IPS DF 6.9 (cell line): ENCODE measurements around the gene ERICH4.

Experiments used
- DNase-seq: peaks from one replicate; pipeline ENCODE4 v3.0.0-alpha.2; 2013; ENCODE audit warnings: low read depth, low spot score
- H3K27ac ChIP-seq: one replicate; pipeline ENCODE4 v1.5.1; 2013; ENCODE audit warnings: low read length, control low read depth
- H3K27me3 ChIP-seq: 2 replicates; pipeline ENCODE4 v1.6.1; 2013; ENCODE audit warnings: mild to moderate bottlenecking, low read length; ENCODE audit not compliant: control insufficient read depth, insufficient read depth
- H3K36me3 ChIP-seq: 2 replicates; pipeline ENCODE4 v1.6.1; 2013; ENCODE audit warnings: low read length; ENCODE audit not compliant: control insufficient read depth, insufficient read depth
- H3K4me1 ChIP-seq: 2 replicates; pipeline ENCODE4 v1.6.1; 2013; ENCODE audit warnings: low read length; ENCODE audit not compliant: control insufficient read depth, insufficient read depth
- H3K4me3 ChIP-seq: 2 replicates; pipeline ENCODE4 v1.5.1; 2013; ENCODE audit warnings: mild to moderate bottlenecking, low read length
- H3K9me3 ChIP-seq: 2 replicates; pipeline ENCODE4 v1.6.1; 2013; ENCODE audit warnings: low read length, inconsistent platforms; ENCODE audit not compliant: control insufficient read depth, insufficient read depth
- WGBS: extraction: QIAGEN DNeasy Blood & Tissue Kit; methylation state at CpG from one replicate; pipeline ENCODE4 v1.1.7; 2013; ENCODE audit warnings: mixed read lengths, missing lambda C conversion rate; ENCODE audit not compliant: insufficient read length, insufficient coverage; 5-methylcytosine and 5-hydroxymethylcytosine counted together

The ERICH4 gene

DNA sequence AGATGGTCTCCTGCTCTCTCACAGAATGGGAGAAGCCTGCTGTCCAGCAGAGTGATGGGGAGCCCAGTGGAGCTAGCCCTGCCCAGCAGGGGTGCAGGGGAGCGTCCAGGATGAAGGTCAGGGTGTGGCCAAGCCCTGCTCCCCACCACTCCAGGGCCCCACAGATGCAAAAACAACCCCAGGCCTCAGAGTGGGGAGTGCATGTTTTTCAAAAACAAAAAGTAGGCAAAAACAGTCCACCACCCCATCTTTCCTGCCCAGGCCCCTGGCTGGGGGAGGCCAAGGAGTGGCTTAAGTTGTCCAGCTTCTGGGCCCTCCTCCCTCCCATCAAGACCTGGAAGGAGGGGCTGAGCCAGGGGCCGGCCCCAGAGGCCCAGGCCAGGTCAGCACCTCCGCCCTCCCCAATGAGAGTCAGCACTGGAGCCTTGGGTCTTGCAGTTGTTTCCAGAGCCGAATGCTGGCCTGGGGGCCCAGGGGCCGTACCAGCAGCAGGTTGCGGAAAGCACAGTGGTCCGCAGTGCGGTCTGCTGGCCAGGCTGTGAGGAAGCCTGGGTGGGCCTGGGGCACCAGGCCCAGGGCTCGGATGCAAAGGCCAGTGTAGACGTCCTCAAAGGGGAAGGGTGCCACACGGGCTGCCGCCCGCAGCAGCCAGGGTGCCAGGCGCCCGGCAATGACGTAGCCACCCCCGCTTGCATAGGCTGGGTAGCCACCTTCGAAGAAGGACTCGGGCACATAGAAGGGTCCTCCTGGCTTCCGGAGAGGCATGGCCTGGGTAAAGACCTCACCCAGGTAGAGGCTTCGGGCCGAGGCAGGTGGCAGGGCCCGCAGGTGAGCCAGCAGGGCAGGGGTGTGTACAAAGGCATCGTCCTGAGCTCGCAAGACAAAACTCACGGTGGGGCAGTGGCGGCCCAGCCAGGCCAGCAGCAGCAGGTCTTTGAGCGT is 17.5 kb upstream of the ERICH4 start:
- no peaks in the 10 kb centered on the region for H3K27me3 ChIP-seq
- DNase-seq, result no peak
- no CpG with 5 or more reads among the region's 28 CpGs for WGBS
- H3K36me3 ChIP-seq, result peaks cover 10% of the 10 kb centered on the region
- H3K4me3 ChIP-seq, result no peak overlapping the region
- no peaks in the 10 kb centered on the region for H3K9me3 ChIP-seq
- no peaks in the 10 kb centered on the region; the same call in 1 of the 2 replicates for H3K4me1 ChIP-seq
- no peak overlapping the region for H3K27ac ChIP-seq

DNA sequence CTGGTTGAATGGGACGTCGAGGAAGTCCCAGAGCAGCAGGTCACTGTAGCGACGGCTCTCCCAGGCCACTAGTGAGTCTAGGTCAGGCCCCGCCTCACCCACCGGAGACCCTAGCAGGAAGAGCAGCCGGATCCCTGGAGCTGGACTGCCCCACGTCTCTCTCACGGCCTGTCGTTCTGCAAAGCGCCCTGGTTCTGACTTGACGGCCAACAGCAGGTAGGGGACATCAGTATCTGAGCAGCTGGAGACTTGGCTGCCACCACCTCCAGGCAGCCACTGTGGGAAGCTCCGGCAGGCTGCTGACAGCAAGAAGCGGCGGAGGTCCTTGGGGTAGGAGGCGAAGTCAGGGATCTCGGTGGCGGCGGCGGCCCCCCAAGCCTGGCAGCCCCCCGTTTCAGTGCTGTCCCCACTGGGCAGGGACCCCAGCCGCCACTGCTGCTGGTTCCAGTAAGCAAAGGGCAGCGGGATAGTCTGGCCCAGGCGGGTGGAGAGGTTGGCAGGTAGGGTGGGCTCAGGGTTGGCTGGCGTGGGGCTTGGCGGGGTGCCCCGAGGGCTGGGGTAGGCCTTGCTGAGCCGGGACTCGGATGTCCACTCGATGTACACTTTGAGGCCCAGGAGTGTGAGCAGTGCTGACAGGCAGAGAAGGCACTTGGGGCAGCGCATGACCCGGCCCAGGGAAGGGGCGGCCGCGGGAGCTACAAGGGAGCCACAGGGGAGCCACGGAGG is 16.7 kb upstream of the ERICH4 start:
- H3K36me3 ChIP-seq, result peaks cover 10% of the 10 kb centered on the region
- no peak overlapping the region for H3K4me3 ChIP-seq
- no peaks in the 10 kb centered on the region; the same call in 1 of the 2 replicates for H3K4me1 ChIP-seq
- no peak overlapping the region for H3K27ac ChIP-seq
- H3K9me3 ChIP-seq, result no peaks in the 10 kb centered on the region
- DNase-seq, result no peak
- H3K27me3 ChIP-seq, result no peaks in the 10 kb centered on the region
- no CpG with 5 or more reads among the region's 36 CpGs for WGBS

- Histone ChIP-seq H3K9me3 (no peaks in the 10 kb centered on the region), H3K27me3 (no peaks in the 10 kb centered on the region), H3K4me3 (peak within 1 kb of the TSS; percentile 25; the same call in 1 of the 2 replicates), H3K36me3 (peaks cover 14% of the 10 kb centered on the region), H3K4me1 (no peaks in the 10 kb centered on the region; the same call in 1 of the 2 replicates), H3K27ac (no peak within 1 kb of the TSS)
- no CpG with 5 or more reads among the region's 19 CpGs for WGBS
- DNase-seq, result peak; percentile 54
These were observed 15.9 kb upstream of the ERICH4 start, which contains the start of gene B3GNT8 for GRCh38 chr19:41426952-41427646. TSS of gene B3GNT8 (minus strand) at chr19:41427374. CDS start at chr19:41426778, 596 bp downstream.

- Histone ChIP-seq H3K27ac (no peak overlapping the region), H3K36me3 (peaks cover 14% of the 10 kb centered on the region), H3K9me3 (no peaks in the 10 kb centered on the region), H3K27me3 (no peaks in the 10 kb centered on the region), H3K4me3 (peak overlapping the region; percentile 25; the same call in 1 of the 2 replicates), H3K4me1 (no peaks in the 10 kb centered on the region; the same call in 1 of the 2 replicates)
- WGBS, result no CpG with 5 or more reads among the region's 23 CpGs
- no peak for DNase-seq
These were observed 15.1 kb upstream of the ERICH4 start for GRCh38 chr19:41427647-41428480.

DNA sequence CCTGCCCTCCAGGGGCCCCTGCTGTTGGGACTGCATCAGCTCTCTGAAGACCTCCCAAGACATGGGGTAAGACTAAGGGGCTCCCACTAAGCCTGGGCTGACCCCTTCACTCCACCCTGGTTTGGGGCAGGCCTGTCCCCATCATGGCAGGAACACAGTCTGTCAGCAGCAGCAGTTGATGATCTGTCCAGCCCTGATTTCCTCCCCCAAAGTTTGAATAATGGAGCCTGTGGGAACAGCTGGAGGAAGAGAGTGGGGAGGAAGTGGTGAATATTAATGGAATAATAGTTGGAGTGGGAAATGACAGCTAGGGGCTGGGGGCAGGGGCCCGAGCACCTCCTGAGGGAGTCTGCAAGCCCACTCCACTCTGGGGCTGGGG is 14.5 kb upstream of the ERICH4 start:
- no peak overlapping the region; the same call in 1 of the 2 replicates for H3K4me3 ChIP-seq
- no peaks in the 10 kb centered on the region; the same call in 1 of the 2 replicates for H3K4me1 ChIP-seq
- DNase-seq, result no peak
- no peaks in the 10 kb centered on the region for H3K9me3 ChIP-seq
- peaks cover 18% of the 10 kb centered on the region for H3K36me3 ChIP-seq
- no peak overlapping the region for H3K27ac ChIP-seq
- no CpG with 5 or more reads among the region's 1 CpG for WGBS
- no peaks in the 10 kb centered on the region for H3K27me3 ChIP-seq

- Histone ChIP-seq H3K4me1 (no peaks in the 10 kb centered on the region; the same call in 1 of the 2 replicates), H3K27me3 (no peaks in the 10 kb centered on the region), H3K27ac (no peak overlapping the region), H3K9me3 (no peaks in the 10 kb centered on the region), H3K36me3 (peaks cover 18% of the 10 kb centered on the region), H3K4me3 (no peak overlapping the region)
- no peak for DNase-seq
- WGBS, result no CpG with 5 or more reads among the region's 6 CpGs
These were observed 12.0 kb upstream of the ERICH4 start for GRCh38 chr19:41430922-41431321.

DNA sequence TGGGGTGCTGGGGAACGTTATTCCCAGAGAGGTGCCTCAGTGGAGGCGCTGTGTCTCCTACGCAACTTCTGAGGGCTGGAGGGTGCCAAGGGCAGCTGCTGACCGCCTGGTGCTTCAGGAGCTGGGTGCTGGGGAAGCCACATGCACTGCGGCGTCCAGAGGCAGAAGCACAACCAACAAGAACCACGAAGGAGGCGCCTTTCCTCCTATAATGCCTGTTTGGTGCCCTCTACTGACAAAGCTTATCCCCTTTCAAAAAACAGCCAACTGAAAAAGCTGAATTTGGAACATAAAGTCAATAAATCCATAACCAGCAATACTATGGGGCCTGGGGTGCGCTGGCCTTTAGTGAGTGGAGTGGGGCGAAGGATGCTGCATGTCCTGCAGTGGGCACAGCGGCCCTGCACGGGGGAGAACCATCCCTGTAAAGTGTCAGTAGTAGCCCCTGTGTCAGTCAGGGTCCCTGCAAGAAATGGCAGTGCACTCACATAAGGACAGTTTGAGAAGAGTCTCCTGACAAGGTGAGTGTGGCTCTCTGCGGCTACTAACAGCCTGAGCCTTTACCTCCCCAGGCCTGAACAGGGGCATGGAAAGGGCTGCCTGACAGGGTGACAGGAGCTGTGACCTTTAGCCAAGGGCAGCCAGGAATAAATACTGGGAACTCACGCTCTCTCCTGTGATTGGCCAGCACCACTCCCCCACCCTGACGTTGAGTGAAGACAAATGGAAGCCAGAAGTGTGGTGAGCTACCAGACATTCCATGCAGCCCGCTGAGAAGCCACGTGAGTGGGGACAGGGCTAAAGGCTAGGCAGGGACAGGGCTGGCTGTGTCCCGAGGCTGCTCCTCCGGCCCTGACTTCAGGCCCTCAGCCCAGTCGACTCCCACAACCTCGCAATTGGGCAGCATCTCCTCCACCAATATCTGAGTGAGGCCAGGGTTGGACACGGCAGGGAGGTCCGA is 11.2 kb upstream of the ERICH4 start:
- no peak for DNase-seq
- Histone ChIP-seq H3K4me1 (no peaks in the 10 kb centered on the region; the same call in 1 of the 2 replicates), H3K36me3 (peaks cover 18% of the 10 kb centered on the region), H3K27ac (no peak overlapping the region), H3K4me3 (no peak overlapping the region), H3K9me3 (no peaks in the 10 kb centered on the region), H3K27me3 (no peaks in the 10 kb centered on the region)
- WGBS, result no CpG with 5 or more reads among the region's 23 CpGs

DNA sequence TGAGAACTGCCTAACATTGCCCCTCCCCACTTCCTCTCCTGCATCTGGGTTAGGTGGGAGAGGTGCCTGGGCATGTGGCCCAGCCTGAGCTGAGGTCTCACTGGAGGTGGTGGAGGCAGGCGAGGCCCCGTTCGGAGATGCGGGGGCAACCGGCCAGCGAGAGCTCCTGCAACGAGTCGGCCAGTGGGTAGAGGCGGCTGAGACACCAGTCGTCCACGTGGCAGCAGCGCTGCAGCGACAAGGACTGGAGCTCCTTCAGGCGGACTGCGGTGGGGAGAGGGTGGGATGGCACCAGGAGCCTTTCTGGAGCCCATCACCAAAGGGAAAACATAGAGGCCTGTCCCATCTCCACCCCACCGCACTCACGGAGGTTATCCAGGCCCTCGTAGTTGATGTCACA is 9.8 kb upstream of the ERICH4 start:
- H3K27ac ChIP-seq, result no peak overlapping the region
- DNase-seq, result no peak
- no CpG with 5 or more reads among the region's 18 CpGs for WGBS

GRCh38 chr19:41434450-41434849 is 8.5 kb upstream of the ERICH4 start:
- Histone ChIP-seq H3K27me3 (no peaks in the 10 kb centered on the region), H3K4me3 (no peak overlapping the region), H3K36me3 (peaks cover 20% of the 10 kb centered on the region), H3K4me1 (no peaks in the 10 kb centered on the region), H3K27ac (no peak overlapping the region), H3K9me3 (no peaks in the 10 kb centered on the region)
- DNase-seq, result no peak
- WGBS, result no CpG with 5 or more reads among the region's 5 CpGs

More for the DNA sequence above, 9.8 kb upstream of the ERICH4 start:
- Histone ChIP-seq H3K4me1 (no peaks in the 10 kb centered on the region; the same call in 1 of the 2 replicates), H3K4me3 (no peak overlapping the region), H3K36me3 (peaks cover 20% of the 10 kb centered on the region), H3K27me3 (no peaks in the 10 kb centered on the region), H3K9me3 (no peaks in the 10 kb centered on the region)
